NCI-H226 (cell line): ENCODE results near the gene MTHFD1L.
A peak's percentile ranks its signal among the peaks of the same experiment; 100 is the strongest.

ENCODE experiments used
- DNase-seq: peaks from one replicate; pipeline ENCODE4 v3.0.0-alpha.2; 2015

The MTHFD1L gene

DNA sequence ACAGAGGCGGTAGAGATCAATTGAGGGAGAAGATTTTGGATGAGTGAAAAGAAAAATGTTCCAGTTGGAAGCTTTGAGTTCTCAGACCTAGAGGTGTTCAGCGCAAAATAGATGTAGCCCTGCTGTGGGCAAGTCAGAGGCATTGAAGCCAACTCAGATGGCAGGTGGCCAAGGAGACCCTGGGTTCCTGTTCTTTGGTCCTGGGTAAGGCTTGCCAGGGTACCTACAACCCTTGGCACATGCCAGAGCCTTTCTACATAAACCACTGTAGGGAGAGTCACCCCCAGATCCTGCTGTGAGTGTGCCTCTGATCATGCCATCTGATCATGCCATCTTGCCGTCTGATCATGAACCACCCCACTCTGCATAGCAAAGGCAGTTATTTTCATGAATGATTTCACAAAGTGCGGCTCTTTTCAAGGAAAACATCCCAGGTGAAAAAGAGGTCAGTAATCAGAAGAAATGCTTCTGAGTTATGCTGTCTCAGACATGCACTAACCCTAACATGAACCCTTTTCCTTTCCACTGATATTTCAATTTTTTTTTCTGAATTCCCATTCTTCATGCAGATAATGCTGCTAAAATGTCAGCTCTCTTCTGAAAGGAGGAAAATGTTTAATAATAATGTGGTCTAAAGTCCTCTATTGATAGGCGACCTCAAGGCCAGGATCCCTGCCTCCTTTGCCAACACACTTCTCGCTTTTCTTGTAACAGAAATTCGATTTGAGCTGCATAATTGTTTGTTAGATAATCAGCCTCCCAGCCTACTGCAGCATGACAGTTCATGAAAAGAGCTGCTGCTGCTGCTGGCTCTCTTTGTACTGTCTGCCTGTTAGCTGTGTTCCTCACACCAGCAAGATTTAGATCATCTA lies 153.6 kb downstream of the MTHFD1L start:
- DNase-seq = no peak

DNA sequence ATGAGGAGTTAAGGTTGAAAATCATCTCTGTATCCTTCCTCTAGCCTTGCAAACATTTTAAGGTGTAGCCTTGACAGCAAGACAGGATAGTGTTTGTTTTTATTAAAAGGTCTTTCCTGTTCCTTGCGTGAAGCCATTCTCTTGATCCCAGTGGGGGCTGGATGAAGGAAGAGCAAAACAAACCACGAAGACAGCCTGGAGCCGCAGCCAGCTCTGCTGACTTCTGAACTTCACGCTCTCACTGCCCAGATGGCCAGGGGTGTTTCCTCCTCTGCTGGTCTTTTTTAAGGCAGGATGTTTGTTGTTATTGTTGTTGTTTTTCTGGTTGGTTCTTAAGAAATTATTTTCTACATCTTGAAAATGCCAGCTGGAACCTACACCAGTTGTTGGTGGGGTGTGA lies 156.4 kb downstream of the MTHFD1L start:
- DNase-seq = no peak

DNA sequence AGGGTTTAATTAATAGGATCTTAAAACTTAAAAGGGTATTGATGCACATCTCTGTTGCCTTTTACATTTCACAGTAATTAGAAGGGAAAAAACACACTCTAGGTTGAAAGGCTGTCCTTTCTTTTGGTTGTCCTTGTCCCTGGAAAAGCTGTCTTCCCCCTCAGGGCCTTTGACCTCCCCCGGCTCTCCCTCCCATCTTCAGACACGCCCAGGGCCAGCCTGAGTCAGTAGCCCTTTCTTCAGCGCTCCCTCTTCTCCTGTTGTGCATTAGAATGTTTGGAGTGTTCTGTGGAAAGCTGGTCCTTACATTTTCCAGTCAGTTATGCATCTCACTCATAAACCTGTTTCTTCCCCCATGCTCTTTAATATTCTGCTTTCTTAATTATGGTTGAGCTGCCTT lies 157.0 kb downstream of the MTHFD1L start:
- DNase-seq = no peak

DNA sequence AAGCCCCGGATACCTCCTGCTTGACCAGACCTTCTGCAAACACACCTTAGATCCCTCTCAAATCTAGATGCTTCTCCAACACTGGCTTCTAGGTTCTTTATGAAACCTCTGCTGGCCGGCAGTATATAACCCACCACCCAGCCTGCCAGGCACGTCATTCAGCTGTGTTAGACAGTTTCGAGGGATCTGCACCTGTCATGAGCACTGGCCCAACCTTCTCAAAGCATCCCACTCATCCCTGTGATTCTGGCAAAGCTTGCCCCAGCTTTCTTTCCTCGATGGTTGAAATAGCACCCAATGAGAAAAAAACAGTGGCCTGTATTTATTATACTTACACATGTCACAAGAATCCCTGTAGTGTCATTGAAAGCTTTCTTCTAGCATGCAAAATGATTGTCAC lies 157.8 kb downstream of the MTHFD1L start:
- DNase-seq = no peak

DNA sequence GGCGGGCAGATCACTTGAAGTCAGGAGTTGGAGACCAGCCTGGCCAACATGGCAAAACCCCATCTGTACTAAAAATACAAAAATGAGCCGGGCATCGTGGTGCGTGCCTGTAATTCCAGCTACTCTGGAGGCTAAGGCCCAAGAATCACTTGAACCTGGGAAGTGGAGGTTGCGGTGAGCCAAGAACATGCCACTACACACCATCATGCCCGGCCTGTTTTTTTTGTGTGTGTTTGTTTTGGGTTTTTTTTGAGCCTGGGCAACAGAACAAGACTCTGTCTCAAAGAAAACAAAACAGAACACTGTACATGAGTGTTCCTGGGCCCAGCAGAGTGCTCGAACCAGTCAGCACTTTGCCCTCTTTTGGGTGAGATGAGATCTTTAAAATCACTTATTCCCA lies 159.1 kb downstream of the MTHFD1L start:
- DNase-seq = no peak

DNA sequence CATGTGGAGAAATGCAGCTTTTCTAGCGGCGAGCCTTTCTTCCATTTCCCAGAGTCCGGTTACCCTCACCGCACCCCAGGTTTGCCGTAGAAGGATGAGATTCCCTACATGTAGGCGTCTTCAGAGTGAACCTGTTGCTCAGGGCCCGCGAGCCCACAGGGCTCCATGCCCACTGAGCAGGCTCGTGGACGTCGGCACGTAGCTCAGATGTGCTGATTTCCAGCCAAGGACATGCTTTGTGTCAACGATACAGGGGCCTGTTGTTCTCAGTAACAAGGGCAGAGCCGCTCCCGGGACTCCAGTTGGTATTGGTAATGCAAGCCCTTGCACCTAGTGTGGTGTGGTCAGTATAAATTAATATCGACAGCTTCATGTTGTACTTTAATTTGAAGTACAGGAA lies 159.6 kb downstream of the MTHFD1L start:
- no peak for DNase-seq

DNA sequence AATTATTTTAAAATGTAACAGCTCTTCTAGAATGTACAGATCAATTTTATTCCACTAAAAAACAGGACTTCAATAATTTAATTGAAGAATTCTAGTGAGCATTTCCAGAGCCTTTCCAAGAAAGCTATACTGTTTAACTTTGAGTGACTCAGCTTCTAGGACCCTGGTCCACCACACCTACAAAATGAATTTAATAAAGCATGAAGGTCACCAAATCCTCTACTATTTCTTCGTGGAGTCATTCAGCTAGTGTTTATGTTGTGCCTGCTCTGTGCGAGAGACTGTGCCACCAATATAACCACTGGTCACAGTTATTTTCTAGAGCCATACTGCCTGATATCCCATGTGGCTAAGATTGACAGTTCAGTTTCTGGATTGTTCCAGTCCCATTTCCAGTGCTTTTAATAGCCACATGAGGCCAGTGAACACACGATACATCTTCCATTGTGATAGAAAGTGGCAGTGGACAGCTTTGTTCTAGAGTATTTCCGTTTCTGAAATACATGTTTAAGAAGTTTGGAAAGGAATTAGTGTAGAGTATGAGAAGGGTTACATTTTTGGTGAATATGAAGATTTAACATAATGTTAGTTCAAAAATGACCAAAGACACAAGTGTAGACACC lies 160.7 kb downstream of the MTHFD1L start:
- no peak for DNase-seq

DNA sequence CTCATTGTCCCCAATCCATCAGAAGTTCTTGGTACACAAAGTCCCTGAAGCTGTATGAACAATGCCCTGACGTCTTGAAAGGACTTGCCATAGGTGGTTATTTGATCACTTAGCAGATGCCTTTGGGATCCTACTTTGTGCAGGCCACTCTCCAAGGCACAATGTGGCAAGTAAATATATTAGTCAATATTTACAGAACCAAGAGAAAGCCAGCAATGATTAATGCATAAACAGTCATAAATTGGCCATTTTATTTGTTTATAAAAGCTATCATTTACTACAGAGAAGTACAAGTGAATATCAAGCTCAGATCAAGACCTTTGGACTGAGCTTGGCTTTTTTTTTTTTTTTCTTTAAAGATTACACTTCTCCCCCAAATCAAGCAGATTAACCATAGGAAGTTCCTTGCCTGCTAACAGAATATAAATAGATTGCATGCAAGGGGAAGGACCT lies 161.8 kb downstream of the MTHFD1L start:
- no peak for DNase-seq

DNA sequence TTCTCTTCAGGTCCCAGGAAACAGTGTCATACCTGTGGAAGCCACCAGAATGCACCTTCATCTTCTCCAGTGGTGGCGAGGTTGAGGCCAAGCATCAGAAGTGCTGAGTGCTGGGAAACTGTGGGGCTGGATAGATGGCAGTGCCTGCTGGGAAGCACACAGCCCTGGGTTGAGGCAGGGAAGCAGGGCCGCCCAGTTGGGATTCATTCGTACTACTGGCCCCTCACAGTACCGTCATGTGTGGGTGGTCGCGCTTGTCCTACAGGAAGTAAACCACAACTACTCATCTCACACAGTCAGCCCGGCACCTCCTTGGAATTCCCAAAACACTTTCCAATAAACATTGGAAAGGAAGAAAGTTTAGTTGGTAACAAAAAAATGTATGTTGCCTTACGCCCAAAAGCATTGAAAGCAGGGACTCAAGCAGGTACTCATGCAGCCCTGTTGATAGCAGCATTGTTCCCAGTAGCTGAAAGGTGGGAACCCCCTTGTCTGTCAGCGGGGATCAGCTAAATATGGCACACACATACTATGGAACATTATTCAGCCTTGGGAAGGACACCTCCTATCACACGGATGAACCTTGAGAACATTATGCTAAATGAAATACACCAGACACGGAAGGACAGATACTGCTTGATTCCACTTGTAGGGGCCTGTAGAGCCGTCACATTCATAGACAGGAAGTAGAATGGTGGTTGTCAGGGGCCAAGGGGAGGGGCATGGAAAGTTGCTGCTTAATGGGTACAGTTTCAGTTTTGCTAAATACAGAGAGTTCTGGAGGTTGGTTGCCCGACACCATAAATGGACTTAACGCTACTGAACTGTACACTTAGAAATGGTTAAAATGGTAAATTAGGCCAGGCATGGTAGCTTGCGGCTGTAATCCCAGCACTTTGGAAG lies 162.7 kb downstream of the MTHFD1L start:
- DNase-seq = no peak

DNA sequence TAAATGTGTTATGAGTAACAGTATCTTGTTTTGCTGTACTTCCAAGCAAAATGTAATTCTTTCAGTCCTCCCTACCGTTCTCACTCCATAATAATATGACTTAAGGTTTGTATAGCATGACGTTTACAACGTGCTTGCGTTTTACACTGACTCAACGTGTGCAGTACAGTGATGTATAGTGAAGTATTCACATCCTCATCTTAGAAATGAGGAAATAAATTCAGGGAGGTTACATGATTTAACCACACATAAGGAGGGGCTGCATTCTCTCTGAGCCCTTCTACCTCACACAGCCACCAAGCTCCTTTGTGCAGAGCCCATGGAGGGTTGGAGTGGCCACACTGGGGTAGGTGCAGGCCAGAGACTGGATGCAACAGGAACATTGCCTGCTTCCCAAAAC lies 164.5 kb downstream of the MTHFD1L start:
- no peak for DNase-seq

DNA sequence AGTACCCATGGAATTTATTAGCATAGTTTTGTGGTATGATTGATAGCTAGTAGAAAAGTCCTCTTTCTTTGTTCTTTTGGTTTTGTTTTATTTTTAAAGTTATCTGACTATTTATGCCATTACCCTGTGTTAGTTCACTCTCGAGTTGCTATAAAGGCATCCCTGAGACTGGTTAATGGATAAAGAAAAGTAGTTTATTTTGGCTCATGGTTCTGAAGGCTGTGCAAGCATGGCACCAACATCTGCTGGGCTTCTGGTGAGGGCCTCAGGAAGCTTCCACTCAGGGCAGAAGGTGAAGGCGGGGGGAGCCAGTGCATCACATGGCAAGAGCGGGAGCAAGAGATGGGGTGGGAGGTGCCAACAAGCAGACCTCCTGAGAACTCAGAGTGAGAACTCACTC lies 166.5 kb downstream of the MTHFD1L start:
- no peak for DNase-seq

DNA sequence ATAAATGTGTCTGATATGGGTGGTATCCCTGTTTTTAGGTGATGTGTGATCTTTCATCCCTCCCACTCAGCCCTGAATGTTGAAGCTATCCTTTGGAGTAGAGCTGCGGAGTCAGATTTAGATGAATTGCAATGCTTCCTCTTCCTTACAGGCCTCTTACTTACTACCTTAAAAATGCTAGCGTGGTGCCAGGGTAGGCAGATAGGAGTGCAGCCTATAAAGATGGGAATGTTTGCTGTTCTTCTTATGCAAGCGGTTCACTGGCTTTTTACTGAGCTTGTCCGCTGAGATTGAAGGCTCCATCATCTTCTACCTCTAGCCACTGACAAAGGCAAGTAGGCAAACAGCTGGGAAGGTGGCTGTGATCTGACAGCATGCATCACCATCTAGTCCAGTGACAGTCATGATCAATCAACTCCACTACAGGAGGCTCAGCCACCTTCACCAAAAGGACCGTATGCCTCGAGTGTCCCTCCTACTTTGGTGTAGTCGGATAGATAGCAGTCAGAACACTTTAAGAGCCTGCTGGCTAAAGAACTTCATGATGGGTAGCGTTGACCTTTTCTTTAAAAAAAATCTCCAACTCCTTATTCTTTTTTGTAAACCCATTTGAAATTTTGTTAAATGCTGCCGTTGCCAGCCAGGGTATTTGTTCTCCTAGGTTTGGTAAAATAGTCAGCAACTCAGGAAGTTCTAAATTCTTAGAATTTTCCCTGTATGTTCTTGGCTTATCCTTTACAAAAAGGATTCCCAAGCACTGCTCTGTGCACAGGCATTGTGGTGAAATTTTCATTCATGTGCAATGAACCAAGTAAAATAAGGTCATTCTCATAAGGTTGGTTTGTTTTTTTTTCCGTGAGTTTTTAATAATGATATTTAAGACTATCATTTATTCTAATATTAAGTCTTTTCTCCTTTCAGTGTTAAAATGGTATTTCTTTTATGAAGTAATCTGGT lies 169.6 kb downstream of the MTHFD1L start:
- DNase-seq = no peak

DNA sequence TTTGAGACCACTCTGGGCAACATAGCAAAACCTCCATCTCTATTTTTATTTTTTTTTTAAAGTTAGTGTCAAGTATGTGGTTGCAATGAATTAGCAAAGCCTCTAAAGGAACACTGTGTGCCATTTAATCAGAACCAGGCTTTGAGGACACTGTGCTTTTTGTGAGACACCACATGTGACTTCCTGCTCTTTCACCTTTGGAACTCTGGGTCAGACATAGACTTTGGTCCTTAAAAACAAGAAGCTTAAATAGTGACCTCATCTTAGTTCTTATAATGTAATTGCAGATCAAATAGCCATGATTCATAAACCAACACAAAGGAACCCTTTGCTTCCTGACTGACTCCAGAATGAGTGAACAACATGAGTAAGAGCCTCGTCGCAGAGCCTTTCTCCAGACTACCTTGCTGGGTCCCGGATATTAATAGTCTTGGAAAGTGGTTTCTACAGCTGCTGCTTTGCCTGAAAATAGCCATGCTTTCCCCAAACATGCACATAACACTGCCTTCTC lies 170.8 kb downstream of the MTHFD1L start:
- peak; percentile 69 for DNase-seq

DNA sequence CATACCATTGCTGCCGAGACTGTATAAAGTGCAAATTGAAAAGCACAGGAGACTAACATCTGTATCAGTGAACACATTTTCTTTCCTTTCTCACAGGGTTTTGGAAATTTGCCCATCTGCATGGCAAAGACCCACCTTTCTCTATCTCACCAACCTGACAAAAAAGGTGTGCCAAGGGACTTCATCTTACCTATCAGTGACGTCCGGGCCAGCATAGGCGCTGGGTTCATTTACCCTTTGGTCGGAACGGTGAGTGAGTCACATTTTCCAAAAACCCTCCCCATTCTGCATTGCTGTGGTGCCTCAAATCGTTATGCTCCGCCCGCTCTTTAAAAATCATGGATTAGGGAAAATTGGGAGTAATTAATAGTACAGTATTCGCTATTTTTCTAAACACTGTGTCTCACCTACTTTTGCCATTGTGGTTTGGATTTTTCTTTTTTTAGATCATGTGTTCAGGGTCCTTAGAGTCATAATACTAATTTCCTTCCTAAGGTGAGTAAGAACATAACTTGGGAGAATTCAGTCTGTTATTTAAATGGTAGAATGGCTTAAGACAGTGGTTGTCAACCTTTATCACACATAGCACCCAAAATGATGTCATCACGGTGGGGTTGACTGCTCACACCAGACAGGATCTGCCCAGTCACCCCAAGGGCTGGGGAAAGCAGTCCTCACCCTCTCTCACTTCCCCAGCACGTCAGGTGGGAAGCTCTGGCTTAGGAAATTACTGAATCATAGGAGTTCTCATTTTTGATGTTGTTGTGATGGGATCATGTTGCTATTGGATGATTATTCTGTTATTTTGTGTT lies 171.6 kb downstream of the MTHFD1L start:
- peak; percentile 46 for DNase-seq

DNA sequence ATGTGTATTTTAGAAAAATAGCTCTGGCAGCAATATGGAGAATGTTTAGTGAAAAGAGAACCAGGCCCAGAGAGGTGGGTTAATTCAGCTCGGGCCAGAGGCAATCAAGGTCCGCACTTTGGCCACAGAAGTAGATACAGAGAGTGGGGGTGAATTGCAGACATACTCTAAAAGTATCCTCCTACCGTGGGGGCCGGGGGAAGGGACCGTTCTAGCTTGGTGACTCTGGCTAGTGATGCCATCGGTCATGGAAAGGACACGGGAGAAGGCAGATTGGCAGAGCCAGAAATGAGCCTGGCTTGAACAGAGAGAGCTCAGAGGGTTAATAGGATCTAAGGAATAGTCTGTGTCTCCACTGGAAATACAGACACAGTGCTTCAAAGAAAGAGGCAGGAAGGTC lies 173.1 kb downstream of the MTHFD1L start:
- no peak for DNase-seq

DNA sequence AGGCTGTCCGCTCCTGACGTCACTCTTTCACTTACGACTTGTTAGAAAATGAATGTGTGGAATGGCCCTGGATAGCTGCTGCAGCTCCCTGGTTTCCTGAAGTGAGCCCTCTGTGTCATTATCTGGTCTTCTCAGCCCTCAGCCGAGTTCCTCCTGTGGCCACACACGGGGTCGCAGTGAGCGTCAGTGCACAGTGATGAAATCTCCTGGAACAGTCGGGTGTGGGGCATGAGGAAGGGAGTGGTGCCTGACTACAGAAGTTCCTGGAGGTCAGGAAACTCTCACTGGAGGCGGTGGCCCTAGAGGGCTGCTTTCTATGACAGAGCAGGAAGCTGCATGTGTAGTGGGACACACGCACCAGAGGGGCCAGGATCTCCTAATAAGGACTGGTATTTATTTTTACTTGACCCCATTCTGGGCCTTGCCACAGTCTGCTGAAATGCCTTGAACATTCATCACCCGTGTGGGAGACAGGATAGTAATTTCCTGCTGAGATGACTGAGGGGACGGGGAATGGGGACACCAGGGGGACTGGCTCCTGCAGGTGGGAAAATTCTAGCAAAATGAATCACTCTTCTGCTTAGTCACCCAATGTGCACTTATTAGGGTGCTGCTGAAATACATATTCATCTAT lies 175.5 kb downstream of the MTHFD1L start:
- peak; percentile 78 for DNase-seq

DNA sequence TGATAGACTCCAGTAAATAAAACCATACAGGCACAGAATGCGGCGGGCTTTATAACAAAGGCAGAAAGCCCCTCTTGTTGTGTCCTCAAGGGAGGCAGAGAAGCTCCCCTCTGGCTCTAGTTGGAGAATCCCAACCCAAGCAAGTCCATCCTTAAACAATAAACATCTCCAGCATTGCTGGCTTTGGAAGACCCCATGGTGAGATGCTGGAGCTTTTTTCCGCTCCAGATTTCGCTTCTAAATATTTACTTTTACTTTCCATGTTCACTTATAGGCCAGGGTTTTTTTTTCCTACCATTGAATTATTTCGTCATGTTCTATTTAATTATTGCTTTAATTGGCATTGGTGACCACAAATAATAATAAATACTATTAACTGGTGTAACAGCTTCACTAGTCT lies 176.2 kb downstream of the MTHFD1L start:
- no peak for DNase-seq

DNA sequence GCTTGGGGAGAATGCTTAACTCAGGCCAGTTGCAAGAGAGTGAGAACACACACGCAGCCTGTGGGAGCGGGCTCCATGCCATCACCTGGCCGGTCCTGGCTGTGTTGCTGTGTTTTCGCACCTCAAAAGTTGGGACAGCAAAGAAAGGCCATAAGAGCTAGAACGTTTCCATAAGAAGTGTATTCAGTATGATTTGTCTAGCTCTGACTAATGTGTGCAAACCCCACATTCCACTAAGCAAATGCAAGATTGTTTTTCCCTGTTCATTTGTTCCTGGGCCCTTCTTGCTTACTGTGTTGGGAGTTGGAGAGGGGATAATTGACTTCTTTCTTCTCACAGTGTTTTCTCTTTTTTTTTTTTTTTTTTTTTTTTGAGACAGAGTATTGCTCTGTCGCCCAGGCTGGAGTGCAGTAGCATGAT lies 177.4 kb downstream of the MTHFD1L start:
- DNase-seq = peak; percentile 18

DNA sequence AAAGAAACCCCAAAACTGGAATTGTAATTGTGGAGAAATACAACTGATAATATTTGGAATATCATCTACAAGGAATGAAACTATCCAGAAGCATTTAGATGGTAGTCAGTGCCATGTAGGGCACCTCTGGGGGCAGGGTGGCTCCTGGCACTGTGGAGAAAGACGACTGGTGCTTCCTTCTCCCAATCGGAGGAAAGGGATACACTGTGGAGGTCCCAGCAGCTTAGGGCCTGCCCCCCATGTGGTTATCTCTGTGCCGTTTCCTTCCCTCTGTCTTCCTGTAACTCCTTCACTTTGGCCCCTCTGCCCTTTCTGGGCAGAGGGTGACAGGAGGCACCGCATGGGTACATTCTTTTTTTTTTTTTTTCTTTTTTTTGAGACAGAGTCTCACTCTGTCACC lies 178.4 kb downstream of the MTHFD1L start:
- DNase-seq = no peak
